Type B pancreatic cell (in vitro differentiated cells): ENCODE measurements around the gene GRIN2C. TPM values are rescaled to one million over a fixed set of nuclear protein-coding genes. Genes with fewer than 3 reads are reported as not detected.

Experiments
- DNase-seq: peaks from one replicate; pipeline ENCODE4 v3.0.0; 2021; ENCODE audit warnings: mixed read lengths; ENCODE audit not compliant: unreplicated experiment; ENCODE audit errors: extremely low spot score
- H3K27ac Mint-ChIP-seq: 2 replicates; pipeline ENCODE4 v1.8.0; 2021; ENCODE audit warnings: mild to moderate bottlenecking, mixed read lengths
- H3K27me3 Mint-ChIP-seq: 2 replicates; pipeline ENCODE4 v1.8.0; 2021; ENCODE audit warnings: mixed read lengths
- H3K36me3 Mint-ChIP-seq: 2 replicates; pipeline ENCODE4 v1.8.0; 2021; ENCODE audit warnings: mixed read lengths
- H3K4me1 Mint-ChIP-seq: one replicate; pipeline ENCODE4 v1.8.0; 2021; ENCODE audit warnings: mixed read lengths; ENCODE audit not compliant: unreplicated experiment
- H3K4me3 Mint-ChIP-seq: 2 replicates; pipeline ENCODE4 v1.8.0; 2021; ENCODE audit warnings: mild to moderate bottlenecking, mixed read lengths
- H3K9me3 Mint-ChIP-seq: 2 replicates; pipeline ENCODE4 v1.8.0; 2021; ENCODE audit warnings: mixed read lengths
- CTCF ChIP-seq: fragments of 200-600 bp; sonication (generic); conservative IDR thresholded peaks from 2 replicates; pipeline ENCODE4 v1.5.0; 2021; ENCODE audit warnings: antibody characterized with exemption, mild to moderate bottlenecking
- total RNA-seq: library from RNA; stranded (reverse); gene quantifications from 2 replicates; pipeline ENCODE4 v1.2.1, GENCODE V29; 2021; ENCODE audit warnings: low replicate concordance

The GRIN2C gene
- total RNA-seq, 1 donor from 2014 or later = 0.72 TPM

- no peak for DNase-seq
- H3K4me3 Mint-ChIP-seq = no peak overlapping the region
- peaks cover 6% of the 10 kb centered on the region for H3K4me1 Mint-ChIP-seq
- no peaks in the 10 kb centered on the region for H3K36me3 Mint-ChIP-seq
- H3K27ac Mint-ChIP-seq = no peak overlapping the region
- no peaks in the 10 kb centered on the region for H3K9me3 Mint-ChIP-seq
- TF ChIP-seq CTCF = no peak
- peaks cover 66% of the 10 kb centered on the region for H3K27me3 Mint-ChIP-seq
These were observed 9.4 kb downstream of the GRIN2C start for GRCh38 chr17:74850310-74850709.

GRCh38 chr17:74848656-74849399 lies 10.9 kb downstream of the GRIN2C start:
- H3K27me3 Mint-ChIP-seq = peaks cover 66% of the 10 kb centered on the region
- no peaks in the 10 kb centered on the region for H3K36me3 Mint-ChIP-seq
- TF ChIP-seq CTCF = no peak

GRCh38 chr17:74846621-74847020 lies 13.1 kb downstream of the GRIN2C start:
- peaks cover 65% of the 10 kb centered on the region for H3K27me3 Mint-ChIP-seq

More at GRCh38 chr17:74848656-74849399, 10.9 kb downstream of the GRIN2C start:
- no peaks in the 10 kb centered on the region for H3K9me3 Mint-ChIP-seq
- no peak overlapping the region for H3K27ac Mint-ChIP-seq
- no peak overlapping the region for H3K4me3 Mint-ChIP-seq
- DNase-seq = no peak
- H3K4me1 Mint-ChIP-seq = peaks cover 6% of the 10 kb centered on the region

GRCh38 chr17:74843352-74843627 lies 16.4 kb downstream of the GRIN2C start:
- H3K36me3 Mint-ChIP-seq = peaks cover 3% of the 10 kb centered on the region
- no peaks in the 10 kb centered on the region for H3K9me3 Mint-ChIP-seq
- TF ChIP-seq CTCF = no peak
- peaks cover 13% of the 10 kb centered on the region for H3K4me1 Mint-ChIP-seq
- H3K27ac Mint-ChIP-seq = no peak overlapping the region
- DNase-seq = no peak
- no peak overlapping the region for H3K4me3 Mint-ChIP-seq
- peaks cover 53% of the 10 kb centered on the region for H3K27me3 Mint-ChIP-seq

More at GRCh38 chr17:74846621-74847020, 13.1 kb downstream of the GRIN2C start:
- Mint-ChIP-seq H3K4me1 (no peaks in the 10 kb centered on the region), H3K4me3 (no peak overlapping the region), H3K36me3 (no peaks in the 10 kb centered on the region), H3K9me3 (no peaks in the 10 kb centered on the region), H3K27ac (no peak overlapping the region)
- DNase-seq = no peak
- TF ChIP-seq CTCF = no peak

GRCh38 chr17:74842599-74843351 lies 16.9 kb downstream of the GRIN2C start:
- Mint-ChIP-seq H3K27me3 (peaks cover 50% of the 10 kb centered on the region), H3K4me1 (peaks cover 17% of the 10 kb centered on the region), H3K36me3 (peaks cover 3% of the 10 kb centered on the region), H3K27ac (no peak overlapping the region), H3K4me3 (no peak overlapping the region), H3K9me3 (no peaks in the 10 kb centered on the region)
- peak; percentile 74 for TF ChIP-seq CTCF
- DNase-seq = no peak
